Measurements from ENCODE around the gene CACNA1B.

The CACNA1B gene

DNA sequence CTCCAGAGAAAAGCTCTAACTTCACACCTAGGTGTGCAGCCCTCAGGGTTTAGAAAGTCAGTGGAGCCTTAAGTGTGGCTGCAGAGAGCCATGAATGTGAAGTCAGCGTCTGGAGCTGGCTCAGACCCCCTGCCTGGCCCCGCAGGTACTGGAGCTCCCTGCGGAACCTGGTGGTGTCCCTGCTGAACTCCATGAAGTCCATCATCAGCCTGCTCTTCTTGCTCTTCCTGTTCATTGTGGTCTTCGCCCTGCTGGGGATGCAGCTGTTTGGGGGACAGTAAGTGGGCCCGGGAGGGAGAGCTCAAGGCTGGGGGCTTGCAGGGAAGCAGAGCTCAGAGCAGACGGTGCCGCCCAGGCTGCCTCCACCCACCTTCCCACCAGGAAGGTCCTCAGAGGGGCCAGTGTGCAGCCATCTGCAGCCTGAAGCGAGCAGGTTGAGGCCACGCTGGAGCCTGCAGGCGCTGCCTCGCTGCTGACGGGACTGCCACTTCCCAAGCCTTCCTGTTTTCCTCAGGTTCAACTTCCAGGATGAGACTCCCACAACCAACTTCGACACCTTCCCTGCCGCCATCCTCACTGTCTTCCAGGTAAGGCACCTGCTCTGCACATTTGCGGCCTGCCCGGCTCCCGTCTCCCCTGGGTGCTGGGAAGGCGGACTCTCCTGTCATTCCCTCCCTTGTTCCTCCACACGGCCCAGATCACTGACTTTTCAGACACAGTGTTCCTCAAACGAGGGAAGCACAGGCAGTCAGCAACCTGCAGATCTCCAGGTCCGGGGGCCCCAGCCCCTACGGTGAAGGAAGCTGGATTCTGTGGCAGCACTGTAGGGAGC, 108.9 kb downstream of the CACNA1B start:
- no peak for DNase-seq (ENCODE audit: low spot score)

DNA sequence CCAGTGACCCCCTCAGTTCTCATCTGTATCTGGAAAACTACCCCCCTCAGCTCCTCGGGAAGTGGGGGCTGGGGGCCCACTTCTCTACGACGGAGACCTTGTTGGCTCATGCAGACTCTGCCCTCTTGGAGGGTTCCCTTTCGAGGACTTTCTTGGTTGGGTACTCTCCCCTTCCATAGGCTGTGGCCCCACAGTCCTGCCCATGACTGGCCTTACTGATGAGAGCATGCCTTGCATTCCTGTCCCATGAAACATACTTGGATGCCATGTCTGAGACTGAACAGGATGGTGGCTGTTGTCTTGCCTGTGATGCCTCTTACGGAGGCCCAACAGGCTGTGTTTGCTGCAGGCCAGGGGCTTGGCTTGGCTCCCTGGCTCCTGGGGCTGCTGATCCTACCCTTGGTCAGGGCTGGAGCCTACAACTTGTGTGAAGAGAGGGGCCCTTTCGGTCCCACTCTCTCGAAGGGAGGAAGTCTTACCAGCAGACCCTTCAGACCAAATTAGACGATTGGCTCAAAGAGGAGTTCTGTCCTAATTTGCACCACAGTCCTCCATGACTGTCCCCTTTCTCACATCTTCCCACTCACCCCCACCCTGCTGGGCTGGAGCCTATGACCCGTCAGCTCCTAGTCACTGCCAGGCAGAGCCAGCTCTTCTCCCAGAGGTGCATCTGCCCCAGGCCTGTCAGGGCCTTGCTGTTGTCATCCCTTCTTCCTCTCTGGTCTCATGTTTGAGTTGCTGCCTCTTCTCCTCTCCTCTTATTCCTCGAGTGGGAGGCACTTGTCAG, 109.9 kb downstream of the CACNA1B start:
- no peak for DNase-seq (ENCODE audit: low spot score)

DNA sequence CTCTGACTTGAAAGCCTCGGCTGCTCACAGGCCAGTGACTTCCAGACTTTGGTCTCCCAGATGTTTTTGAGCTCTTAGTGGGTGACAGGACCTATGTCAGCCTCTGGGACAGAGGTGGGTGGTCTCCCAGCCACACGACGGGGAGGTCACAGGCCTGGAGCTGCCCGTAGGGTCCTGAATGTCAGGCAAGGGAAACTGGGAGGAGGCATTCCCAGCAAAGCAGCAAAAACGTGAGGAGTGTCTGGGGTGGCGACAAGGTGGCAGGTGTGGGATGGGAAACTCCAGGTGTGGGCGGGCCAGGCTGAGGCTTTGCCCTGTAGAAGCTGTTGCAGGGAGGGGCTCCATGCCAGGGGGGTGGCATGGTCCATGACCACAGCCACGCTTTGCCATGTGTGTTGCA, 110.5 kb downstream of the CACNA1B start:
- DNase-seq (ENCODE audit: low spot score): no peak

DNA sequence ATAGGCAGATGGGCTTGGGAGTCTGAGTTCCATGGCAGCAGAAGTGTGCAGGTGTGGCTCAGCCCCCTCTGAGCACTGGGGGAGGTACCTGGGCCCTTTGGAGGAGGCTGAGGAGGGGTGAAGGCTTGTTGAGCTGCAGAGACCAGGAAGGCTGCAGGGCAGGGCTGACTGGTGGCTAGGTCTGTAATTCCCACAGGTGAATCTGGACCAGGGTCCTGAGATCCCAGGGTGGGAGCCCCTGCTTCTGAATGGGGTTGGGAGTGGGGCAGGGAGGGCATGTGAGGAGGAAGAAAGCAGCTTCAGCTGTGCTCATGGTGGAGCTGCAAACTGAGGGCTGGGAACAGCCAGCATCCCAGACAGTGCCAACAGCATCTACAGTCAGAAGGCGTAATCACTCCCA, 111.1 kb downstream of the CACNA1B start:
- no peak for DNase-seq (ENCODE audit: low spot score)

DNA sequence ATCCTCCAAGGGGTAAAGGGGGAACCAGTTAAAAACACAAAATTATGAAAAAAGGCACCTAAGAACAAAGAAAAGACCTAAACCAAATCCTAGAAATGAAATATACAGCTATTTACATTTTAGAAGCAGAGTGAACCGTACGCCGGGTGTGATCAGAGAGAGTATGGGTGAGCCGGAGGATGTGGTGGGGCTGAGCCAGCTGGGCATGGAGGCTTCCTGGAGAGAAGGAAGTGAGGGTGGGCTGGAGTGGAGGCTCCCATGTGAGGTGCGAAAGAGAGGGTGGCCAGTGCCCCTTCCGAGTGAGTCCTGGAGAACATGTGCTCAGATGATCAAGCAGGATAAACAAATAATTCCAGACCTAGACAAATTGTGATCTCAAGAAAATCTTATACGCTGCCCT, 111.6 kb downstream of the CACNA1B start:
- DNase-seq (ENCODE audit: low spot score): no peak

DNA sequence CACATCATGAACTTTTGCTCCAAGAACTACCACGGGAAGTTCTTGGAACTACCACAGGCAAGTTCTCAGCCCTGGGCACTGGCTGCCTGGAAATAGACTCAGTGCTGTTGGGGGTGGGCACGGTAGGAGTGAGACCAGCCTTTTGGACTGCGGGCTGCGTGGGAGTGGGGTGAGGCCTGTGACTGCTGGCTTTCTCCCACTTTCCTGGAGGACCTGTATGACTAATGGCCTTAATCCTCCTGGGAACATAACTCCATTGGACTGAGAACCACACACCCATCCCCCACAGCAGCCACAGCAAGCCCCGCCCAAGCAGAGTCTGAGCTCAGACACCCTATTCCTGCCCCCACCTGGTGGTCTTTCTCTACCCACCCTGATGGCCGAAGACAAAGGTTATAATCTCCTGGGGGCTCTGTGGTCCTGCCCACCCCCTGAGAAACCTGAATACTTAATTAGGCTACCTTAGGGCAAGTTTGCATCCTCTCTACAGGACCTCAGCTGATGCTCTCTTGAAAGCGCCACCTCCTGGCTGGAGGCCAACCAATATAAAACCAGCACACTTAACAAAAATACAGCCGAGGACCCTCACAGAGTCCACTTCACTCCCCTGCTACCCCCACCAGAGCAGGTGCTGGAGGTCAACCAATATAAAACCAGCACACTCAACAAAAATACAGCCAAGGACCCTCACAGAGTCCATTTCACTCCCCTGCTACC, 112.6 kb downstream of the CACNA1B start:
- no peak for DNase-seq (ENCODE audit: low spot score)

DNA sequence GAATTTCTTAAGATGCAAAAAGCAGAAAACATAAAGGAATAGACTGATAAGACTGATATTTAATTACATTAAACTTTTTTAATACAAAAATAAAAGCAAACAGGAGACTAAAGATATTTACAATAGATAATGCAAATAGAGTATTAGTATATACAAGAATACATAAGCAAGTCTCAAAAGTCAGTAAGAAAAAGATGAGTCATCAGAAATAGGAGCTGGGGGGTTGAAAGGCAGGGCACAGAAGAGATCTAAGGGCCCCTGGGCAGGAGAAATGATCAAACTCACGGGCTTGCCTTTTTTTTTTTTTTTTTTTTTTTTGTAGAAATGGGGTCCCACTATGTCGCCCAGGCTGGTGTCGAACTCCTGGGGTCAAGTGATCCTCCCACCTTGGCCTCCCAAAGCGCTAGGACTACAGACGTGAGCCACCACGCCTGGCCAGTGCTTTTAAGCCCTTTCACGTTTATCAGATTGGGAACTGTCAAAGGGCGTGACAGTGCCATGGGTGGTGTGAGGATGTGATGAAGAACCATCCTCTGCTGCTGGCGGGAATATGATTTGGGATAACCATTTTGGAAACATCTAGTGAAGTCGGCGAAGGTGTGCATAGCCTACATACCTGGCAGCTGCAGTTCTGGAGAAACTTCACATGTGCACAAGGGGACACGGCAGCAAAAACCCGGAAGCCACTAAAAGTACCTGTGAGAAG, 126.1 kb downstream of the CACNA1B start:
- DNase-seq (ENCODE audit: low spot score): no peak

DNA sequence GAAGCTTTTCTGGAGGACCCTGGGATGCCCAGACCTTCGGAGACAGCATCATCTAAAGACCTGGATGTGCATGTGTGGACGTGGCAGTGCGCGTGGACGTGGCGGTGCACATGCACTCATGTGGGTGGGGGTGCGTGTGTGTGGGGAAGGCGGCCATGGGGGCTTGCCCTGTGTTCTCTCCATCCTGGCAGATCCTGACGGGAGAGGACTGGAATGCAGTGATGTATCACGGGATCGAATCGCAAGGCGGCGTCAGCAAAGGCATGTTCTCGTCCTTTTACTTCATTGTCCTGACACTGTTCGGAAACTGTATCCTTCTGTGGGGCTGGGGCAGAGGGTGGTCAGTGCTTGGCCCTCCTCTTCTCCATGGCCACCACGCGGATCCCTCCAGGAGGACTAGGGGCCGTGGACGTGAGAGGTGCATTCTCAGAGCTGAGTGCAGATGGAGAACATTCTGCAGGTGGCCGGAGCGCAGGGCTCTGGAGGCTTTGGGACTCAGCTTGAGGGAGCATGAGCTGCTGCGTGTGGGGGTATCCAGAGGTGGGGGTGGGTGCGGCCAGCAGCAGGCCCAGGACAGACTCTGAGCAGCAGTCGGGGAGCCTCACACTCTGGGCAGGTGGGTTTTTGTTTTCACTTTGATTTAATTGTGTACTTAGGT, 129.1 kb downstream of the CACNA1B start:
- DNase-seq (ENCODE audit: low spot score): no peak

DNA sequence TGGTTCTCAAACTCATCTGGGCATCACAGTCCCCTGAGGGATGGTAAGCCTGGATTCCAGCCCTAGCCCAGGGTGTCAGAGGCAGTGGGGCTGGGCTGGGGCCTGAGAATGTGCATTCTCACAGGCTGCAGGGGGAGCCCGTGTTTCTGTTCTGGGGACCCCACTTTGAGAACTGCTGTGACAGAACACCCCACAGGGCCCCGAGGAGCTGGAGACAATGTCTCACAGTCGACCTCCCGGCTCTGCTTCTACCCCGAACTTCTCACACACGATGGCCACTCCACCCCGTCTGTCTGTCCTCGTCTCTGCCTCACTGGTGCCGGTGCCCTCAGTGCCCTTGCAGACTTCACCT, 130.0 kb downstream of the CACNA1B start:
- DNase-seq (ENCODE audit: low spot score): no peak

DNA sequence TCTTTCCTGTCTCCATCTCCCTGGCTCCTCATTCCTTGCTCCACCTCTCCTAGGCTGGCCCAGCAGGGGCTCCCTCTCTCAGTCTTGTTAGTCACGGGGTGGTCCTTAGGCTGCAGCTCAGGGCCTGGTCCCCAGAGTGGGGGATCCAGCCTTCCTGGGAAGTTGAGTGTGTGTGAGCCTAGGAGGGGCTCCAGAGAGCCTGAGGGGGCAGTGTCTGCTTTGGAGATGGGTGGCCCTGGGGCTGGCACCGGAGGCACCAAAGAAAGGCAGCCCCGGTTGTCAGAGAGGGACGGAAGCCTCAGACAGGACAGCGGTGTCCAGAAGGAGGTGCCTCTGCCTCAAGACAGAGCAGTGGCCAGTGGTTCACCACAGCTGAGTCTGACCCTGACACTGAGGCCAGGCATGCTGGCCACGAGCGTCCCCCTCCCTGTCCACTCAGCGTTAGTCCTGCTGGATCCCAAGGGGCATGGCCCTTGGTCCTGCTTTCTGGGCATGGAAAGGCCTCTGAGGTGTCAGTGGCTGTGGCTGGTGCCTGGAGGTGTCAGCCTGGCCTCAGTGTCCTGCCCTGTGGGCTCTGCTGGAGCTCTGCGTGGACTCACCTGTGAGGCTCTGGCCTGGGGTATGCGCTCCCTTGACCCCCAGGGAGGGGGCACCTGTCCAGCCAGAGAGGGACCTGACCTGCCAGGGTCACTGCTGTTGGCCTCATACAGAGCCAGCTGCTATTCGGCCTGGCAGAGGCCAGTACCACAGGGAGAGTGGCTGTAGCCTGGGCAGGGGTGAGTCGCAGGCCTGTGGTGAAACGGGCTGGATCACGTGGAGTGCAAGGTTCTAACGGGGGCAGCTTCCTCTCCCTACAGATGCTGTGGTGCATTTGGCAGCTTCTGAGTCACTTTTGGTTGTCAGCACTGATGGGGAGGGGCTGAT, 130.6 kb downstream of the CACNA1B start:
- no peak for DNase-seq (ENCODE audit: low spot score)

DNA sequence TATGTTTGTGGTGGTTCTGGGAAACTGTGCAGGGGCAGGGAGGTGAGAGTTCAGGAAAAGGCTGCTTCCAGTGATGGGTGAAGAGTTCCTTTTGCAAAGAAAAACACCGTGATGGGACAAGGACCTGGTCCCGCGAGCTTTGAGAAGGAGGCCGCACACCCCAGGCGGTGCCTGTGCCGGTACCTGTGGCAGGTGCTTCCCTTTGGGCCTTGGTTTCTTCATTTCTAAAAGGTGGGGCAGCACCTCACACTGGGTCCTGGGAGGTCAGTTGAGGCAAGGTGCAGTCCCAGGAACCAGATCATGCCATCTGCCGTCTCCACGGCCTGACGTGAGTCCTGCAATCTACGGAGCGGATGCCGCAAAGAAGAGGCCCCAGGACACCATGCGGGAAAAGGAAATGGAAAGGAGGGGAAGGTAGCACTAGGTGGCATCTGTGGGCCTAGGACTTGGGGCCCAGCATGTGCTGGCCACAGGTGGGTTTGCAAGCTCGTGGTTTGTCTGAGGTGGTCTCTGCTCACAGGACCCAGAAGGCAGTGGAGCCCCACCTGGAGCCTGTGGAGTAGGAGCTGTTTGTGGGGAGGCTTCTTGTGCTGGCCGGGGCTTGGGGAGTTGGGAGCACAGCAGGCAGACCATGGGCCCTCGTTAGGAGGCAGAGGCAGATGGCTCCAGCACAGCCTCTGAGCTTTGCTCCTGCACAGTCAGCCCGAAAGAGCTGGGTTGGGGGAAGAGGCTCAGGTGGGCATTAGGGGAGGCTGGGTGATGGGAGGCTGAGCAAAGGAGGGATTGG, 131.6 kb downstream of the CACNA1B start:
- DNase-seq (ENCODE audit: low spot score): no peak

DNA sequence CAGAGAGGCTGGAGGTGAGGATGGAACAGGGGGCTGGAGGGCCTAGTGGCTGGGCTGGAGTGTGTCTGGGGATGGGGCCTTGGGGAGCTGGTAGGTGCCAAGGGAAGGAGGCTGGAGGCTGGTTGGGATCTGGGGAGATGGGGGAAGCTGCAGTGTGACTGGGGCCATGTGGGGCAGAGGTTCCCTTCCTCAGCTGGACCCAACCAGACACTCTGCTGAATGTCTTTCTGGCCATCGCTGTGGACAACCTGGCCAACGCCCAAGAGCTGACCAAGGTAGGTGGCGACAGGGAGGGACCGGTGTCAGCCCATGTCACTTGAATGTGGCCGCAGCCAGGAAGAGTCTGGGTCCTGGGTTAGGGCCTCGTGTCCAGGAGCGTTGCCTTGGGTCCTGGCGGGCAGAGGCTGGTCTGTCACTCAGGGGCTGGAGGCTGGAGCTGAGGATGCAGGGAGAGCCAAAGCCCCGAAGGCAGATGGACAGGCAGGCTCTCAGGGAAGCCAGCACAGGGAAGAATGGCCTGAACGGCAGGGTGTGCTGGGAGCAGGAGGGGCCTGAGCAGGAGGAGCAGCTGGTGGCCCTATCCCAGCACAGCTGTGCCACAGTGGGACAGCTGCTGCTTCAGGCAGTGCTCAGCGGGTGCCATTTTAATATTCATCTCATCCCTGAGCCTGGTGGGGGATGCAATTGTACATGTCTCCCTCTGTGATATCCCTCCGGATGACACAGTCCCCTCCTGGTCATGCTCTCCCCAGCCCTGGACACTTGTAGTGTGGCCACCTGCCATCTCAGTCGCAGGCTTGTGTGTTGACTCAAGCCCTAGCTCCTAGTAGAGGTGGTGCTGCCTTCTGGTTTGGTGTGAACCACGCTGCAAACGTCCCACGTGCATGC, 132.5 kb downstream of the CACNA1B start:
- DNase-seq (ENCODE audit: low spot score): no peak

DNA sequence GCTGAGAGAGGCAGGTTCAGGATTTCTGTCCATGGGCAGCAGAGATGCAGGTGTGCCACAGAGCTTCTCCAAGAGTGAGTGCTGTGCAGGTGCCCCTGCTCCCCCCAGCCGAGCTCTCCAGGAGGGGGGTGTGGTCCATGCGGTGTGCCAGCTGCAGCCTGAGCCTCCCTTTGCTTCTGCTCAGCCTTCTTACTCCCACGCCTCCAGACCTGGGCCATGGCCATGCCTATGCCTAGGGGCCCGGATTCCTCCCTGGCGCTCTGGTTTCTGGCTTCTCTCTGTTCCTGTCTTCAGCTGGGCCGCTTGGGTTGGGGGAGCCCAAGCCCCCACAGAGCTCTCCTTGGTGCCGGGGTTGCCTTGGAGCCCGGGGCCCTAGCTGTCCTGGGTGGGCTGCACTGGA, 133.3 kb downstream of the CACNA1B start:
- no peak for DNase-seq (ENCODE audit: low spot score)

DNA sequence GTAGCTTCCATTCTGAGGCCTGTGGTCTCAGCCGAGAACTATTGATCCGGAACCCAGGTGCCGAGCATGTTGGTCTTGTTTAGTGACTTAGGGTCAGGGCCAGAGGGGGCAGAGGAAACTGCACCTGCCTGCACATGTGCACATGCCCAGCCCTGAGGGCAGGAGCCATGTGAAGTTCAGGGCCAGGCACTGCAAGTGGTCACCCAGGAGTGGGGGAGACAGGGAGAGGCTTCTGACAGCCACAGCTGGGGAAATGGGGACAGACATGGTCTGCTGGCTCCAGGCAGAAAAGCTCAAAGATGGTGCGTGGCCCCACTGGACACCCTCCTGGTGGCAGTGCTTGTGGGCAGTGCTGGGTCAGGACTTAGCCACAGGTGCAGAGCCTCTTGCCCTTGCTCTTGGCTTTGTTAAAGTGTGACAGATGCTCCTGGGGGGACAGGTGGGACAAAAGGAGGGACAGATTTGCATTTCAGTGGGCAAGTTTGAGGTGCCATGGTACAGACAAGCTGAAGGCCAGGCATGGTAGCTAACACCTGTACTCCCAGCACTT, 134.4 kb downstream of the CACNA1B start:
- no peak for DNase-seq (ENCODE audit: low spot score)

DNA sequence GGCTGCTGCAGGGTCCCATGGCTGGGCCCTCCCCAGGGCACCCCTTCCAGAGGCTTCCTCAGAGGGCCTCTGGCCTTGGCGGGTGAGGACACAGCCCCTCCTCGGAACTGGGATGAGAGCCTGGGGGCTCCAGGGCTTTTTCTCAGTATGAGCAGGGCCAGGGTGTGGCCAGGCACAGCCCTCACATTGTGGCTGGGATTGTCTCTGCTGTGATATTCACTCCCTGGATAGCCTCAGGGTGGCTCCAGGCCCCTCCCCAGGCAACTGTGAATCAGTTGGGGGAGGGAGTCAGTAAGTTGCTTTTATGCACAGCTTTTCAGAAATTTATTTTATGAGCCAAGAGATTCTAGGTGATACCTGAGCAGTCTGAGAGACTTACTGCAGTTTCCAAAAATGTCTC, 135.7 kb downstream of the CACNA1B start:
- DNase-seq (ENCODE audit: low spot score): no peak

DNA sequence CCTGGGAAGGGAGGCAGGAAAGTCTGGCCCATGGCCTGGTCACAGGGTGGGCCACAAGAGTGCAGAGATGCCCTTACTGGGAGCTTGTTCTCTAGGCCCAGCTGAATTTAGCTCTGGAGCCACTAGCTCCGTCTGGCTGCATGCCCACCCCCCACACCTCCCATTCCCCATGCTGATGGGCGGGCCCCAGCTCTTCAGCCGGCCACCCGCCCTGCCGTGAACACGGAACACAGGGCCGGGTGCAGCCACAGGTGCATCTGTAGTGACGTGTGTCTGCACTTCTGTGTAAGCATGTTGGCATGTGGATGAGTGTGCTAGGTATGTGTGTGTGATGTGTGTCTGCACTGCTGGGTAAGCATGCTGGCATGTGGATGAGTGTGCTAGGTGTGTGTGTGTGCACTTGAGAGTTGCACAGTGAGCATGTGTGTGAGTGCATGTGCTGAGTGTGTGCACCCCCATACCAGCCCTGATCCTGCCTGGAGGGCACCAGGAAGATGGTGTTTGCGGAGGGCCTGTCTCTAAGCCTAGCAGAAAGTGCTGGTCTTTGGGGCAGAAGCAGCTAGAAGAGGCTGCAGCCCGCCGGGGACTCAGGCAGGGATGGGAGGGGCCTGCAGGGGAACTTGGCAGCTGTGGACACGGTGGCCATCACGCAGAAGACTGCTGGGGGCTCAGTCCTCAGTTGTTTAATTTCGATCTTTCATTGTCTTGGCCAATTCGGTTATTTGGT, 136.4 kb downstream of the CACNA1B start:
- no peak for DNase-seq (ENCODE audit: low spot score)

DNA sequence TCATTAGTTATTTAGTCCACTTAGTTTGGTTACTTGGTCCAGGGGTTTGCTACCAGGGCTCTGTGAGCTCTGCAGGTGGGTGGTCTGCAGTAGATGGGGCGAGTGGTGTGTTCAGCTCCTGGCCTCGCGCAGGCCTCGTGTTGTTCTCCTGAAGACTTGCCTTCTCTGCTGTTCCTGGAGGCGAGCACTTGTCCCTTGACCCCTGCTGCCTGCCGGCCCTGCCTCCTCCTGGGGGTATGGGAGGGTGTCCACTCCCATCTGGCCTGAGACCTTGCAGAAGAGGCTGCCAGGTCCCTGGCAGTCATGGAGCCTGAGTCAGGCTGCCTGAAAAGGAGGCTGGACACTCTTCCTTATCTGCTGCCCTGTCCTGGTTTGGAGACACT, 137.0 kb downstream of the CACNA1B start:
- DNase-seq (ENCODE audit: low spot score): no peak

All from iPS-NIHi11 (cell line).